ENCODE data around the gene TIMM44.

Gene TIMM44

GRCh38 chr19:7918615-7919421, 24.6 kb downstream of the TIMM44 start:
- TF ChIP-seq SIN3A (IDR thresholded peaks at IDR 0.05; ENCODE audit: borderline replicate concordance, insufficient read depth, low read length) (no peak), POLR2AphosphoS5 (IDR thresholded peaks at IDR 0.05; ENCODE audit: low read depth, low read length) (peak; percentile 34; the same call in 1 of the 2 replicates)

GRCh38 chr19:7917267-7918061, 26.0 kb downstream of the TIMM44 start:
- no peak for TF ChIP-seq TAF1 (IDR thresholded peaks at IDR 0.05; ENCODE audit: borderline replicate concordance, insufficient read depth, low read length)
- TF ChIP-seq REST (IDR thresholded peaks at IDR 0.05; ENCODE audit: insufficient read depth in 1 of 2, low read depth in 2 of 2, low read length in 2 of 2) = no peak
- TF ChIP-seq FOXP2 (optimal IDR thresholded peaks at IDR 0.05; ENCODE audit: borderline replicate concordance, extremely low read depth, extremely low read length, insufficient read depth) = no peak
- no peak for TF ChIP-seq POLR2AphosphoS5 (IDR thresholded peaks at IDR 0.05; ENCODE audit: low read depth, low read length)
- no peak for TF ChIP-seq SIN3A (IDR thresholded peaks at IDR 0.05; ENCODE audit: borderline replicate concordance, insufficient read depth, low read length)

- TF ChIP-seq FOXP2 (optimal IDR thresholded peaks at IDR 0.05; ENCODE audit: borderline replicate concordance, extremely low read depth, extremely low read length, insufficient read depth) = no peak
- TF ChIP-seq REST (IDR thresholded peaks at IDR 0.05; ENCODE audit: insufficient read depth in 1 of 2, low read depth in 2 of 2, low read length in 2 of 2) = no peak
These were observed 26.6 kb downstream of the TIMM44 start for GRCh38 chr19:7916955-7917266.

GRCh38 chr19:7916103-7916954, 27.1 kb downstream of the TIMM44 start:
- no peak for TF ChIP-seq FOXP2 (optimal IDR thresholded peaks at IDR 0.05; ENCODE audit: borderline replicate concordance, extremely low read depth, extremely low read length, insufficient read depth)
- TF ChIP-seq REST (IDR thresholded peaks at IDR 0.05; ENCODE audit: insufficient read depth in 1 of 2, low read depth in 2 of 2, low read length in 2 of 2) = no peak

GRCh38 chr19:7915250-7916102, 28.0 kb downstream of the TIMM44 start:
- no peak for TF ChIP-seq REST (IDR thresholded peaks at IDR 0.05; ENCODE audit: insufficient read depth in 1 of 2, low read depth in 2 of 2, low read length in 2 of 2)
- TF ChIP-seq FOXP2 (optimal IDR thresholded peaks at IDR 0.05; ENCODE audit: borderline replicate concordance, extremely low read depth, extremely low read length, insufficient read depth) = no peak
- TF ChIP-seq SIN3A (IDR thresholded peaks at IDR 0.05; ENCODE audit: borderline replicate concordance, insufficient read depth, low read length) = no peak
- TF ChIP-seq POLR2AphosphoS5 (IDR thresholded peaks at IDR 0.05; ENCODE audit: low read depth, low read length) = no peak
- no peak for TF ChIP-seq TAF1 (IDR thresholded peaks at IDR 0.05; ENCODE audit: borderline replicate concordance, insufficient read depth, low read length)
